OCI-LY7 (cell line): ENCODE measurements around the gene PCDHA7. TPM values are rescaled to one million over a fixed set of nuclear protein-coding genes. Genes with fewer than 3 reads are reported as not detected.

Experiments used
- BruUV-seq: library from RNA; stranded (reverse); fragments of 400-500 nt; replicated peaks from 2 replicates; lab custom pipeline; 2021; lab: Mats Ljungman, UMichigan
- CTCF ChIA-PET: fragments of 300-600 bp; sonication (Branson Sonifier 250); formaldehyde crosslinking; loops from one replicate; lab custom pipeline; 2022; ENCODE audit warnings: antibody characterized with exemption; ENCODE audit not compliant: unreplicated experiment; lab: Charles Lee
- POLR2A ChIA-PET: fragments of 300-600 bp; sonication (Branson Sonifier 250); formaldehyde crosslinking; loops from one replicate; lab custom pipeline; 2022; ENCODE audit warnings: antibody characterized with exemption; lab: Charles Lee
- DNase-seq: peaks from one replicate; pipeline ENCODE4 v3.0.0-alpha.2; 2015; ENCODE audit warnings: low spot score
- H2AFZ ChIP-seq: fragments of 200-600 bp; sonication (generic), shearing (Covaris generic); 2 replicates; pipeline ENCODE4 v1.6.1; 2014; ENCODE audit warnings: mild to moderate bottlenecking, antibody characterized with exemption, low read length, moderate library complexity
- H3K27ac ChIP-seq: fragments of 200-600 bp; sonication (generic); 2 replicates; pipeline ENCODE4 v1.5.1; 2014; ENCODE audit warnings: mixed run types, low read depth, mild to moderate bottlenecking, moderate library complexity, low read length, inconsistent platforms; ENCODE audit not compliant: poor library complexity, severe bottlenecking
- H3K36me3 ChIP-seq: fragments of 200-600 bp; sonication (generic); 2 replicates; pipeline ENCODE4 v1.6.1; 2014; ENCODE audit warnings: mild to moderate bottlenecking, antibody characterized with exemption, low read length, moderate library complexity, mixed read lengths; ENCODE audit not compliant: insufficient read depth
- H3K4me1 ChIP-seq: fragments of 200-600 bp; sonication (generic); 2 replicates; pipeline ENCODE4 v1.5.1; 2014; ENCODE audit warnings: mild to moderate bottlenecking, low read length; ENCODE audit not compliant: insufficient read depth, poor library complexity, severe bottlenecking
- H3K4me2 ChIP-seq: fragments of 200-600 bp; sonication (generic); 2 replicates; pipeline ENCODE4 v1.6.1; 2014; ENCODE audit warnings: mild to moderate bottlenecking, low read length
- H3K4me3 ChIP-seq: fragments of 200-600 bp; sonication (generic); 2 replicates; pipeline ENCODE4 v1.5.1; 2014; ENCODE audit warnings: mild to moderate bottlenecking, low read depth, low read length; ENCODE audit not compliant: poor library complexity, severe bottlenecking
- H3K79me2 ChIP-seq: fragments of 200-600 bp; sonication (generic); 2 replicates; pipeline ENCODE4 v1.6.1; 2016; ENCODE audit warnings: low read depth, mild to moderate bottlenecking, low read length, moderate library complexity, mixed read lengths; ENCODE audit not compliant: insufficient read depth
- H3K9me2 ChIP-seq: fragments of 200-600 bp; sonication (generic); 2 replicates; pipeline ENCODE4 v1.6.1; 2016; ENCODE audit warnings: mild to moderate bottlenecking, low read length, mixed read lengths; ENCODE audit not compliant: insufficient read depth
- H3K9me3 ChIP-seq: fragments of 200-600 bp; sonication (generic); 2 replicates; pipeline ENCODE4 v1.6.1; 2014; ENCODE audit warnings: mild to moderate bottlenecking, mixed run types, low read length, mixed read lengths
- H4K20me1 ChIP-seq: fragments of 200-600 bp; sonication (generic); 2 replicates; pipeline ENCODE4 v1.6.1; 2014; ENCODE audit warnings: mild to moderate bottlenecking, antibody characterized with exemption, low read length, moderate library complexity, mixed read lengths; ENCODE audit not compliant: insufficient read depth
- EZH2phosphoT487 ChIP-seq: fragments of 200-600 bp; sonication (generic); IDR thresholded peaks from 2 replicates; pipeline ENCODE4 v1.6.1; 2018; ENCODE audit warnings: low read depth, borderline replicate concordance, mild to moderate bottlenecking, mixed run types, antibody characterized with exemption, low read length, moderate library complexity, mixed read lengths
- intact Hi-C: fragments of 100-400 bp; cut with micrococcal nuclease; formaldehyde crosslinking; loops from one replicate; pipeline ENCODE4 v1.10.0; 2022; ENCODE audit not compliant: unreplicated experiment
- total RNA-seq, 2 experiments: library from RNA; depleted of rRNA in 1 of 2; stranded (reverse); fragments of >200 nt in 1 of 2; shearing (Covaris generic) in 1 of 2; gene quantifications; 2 replicates each; pipeline ENCODE4 v1.2.3, GENCODE V29; 2014 to 2022
- TF ChIP-seq, protein P1 (sequence below): fragments of 200-600 bp; sonication (generic); conservative IDR thresholded peaks from 2 replicates; pipeline ENCODE4 v1.5.1; 2014; ENCODE audit warnings: mild to moderate bottlenecking, antibody characterized with exemption, low read length, moderate library complexity, mixed read lengths

PCDHA7 gene
- total RNA-seq, 2 experiments from 2014 or later, result not detected

DNA sequence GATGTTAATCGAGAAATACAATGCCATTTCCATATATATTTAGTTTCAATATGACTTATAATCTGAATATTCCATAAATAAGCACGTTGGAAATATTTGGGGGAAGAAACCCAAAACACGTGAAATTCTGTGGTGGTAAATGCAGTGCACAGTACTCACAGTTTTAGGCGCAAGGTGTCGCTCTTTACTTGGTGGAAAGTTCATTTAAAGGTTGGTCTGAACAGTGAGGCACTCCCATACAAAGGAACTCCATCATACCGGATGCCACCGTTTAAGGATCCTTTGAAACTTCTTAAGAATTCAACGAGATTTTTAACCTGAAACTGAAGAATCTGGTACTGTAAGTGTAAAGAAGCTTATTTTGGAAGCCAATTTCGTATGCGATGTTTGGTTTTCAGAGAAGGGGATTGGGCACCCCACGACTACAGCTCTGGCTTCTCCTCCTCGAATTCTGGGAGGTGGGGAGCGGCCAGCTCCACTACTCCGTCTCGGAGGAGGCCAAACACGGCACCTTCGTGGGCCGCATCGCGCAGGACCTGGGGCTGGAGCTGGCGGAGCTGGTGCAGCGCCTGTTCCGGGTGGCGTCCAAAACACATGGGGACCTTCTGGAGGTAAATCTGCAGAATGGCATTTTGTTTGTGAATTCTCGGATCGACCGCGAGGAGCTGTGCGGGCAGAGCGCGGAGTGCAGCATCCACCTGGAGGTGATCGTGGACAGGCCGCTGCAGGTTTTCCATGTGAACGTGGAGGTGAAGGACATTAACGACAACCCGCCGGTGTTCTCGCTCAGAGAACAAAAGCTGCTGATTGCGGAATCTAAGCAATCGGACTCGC is 34.9 kb downstream of the PCDHA7 start, which contains the start of gene PCDHA11:
PCDHA11 (plus strand) TSS at position 237 of the 834 bp plus-strand sequence; CDS start at position 384, 147 bp downstream.
- no peak for DNase-seq
- no peaks in the 10 kb centered on the region for H3K9me2 ChIP-seq
- H3K36me3 ChIP-seq, result no peaks in the 10 kb centered on the region
- H3K9me3 ChIP-seq, result no peaks in the 10 kb centered on the region
- H4K20me1 ChIP-seq, result no peaks in the 10 kb centered on the region
- intact Hi-C loops, result no loop called here
- no peak within 1 kb of the TSS for H2AFZ ChIP-seq
- POLR2A ChIA-PET, result no interaction called here
- H3K79me2 ChIP-seq, result no peaks in the 10 kb centered on the region
- no TSS peak for BruUV-seq
- TF ChIP-seq, protein P1, sequence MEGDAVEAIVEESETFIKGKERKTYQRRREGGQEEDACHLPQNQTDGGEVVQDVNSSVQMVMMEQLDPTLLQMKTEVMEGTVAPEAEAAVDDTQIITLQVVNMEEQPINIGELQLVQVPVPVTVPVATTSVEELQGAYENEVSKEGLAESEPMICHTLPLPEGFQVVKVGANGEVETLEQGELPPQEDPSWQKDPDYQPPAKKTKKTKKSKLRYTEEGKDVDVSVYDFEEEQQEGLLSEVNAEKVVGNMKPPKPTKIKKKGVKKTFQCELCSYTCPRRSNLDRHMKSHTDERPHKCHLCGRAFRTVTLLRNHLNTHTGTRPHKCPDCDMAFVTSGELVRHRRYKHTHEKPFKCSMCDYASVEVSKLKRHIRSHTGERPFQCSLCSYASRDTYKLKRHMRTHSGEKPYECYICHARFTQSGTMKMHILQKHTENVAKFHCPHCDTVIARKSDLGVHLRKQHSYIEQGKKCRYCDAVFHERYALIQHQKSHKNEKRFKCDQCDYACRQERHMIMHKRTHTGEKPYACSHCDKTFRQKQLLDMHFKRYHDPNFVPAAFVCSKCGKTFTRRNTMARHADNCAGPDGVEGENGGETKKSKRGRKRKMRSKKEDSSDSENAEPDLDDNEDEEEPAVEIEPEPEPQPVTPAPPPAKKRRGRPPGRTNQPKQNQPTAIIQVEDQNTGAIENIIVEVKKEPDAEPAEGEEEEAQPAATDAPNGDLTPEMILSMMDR, result no peak
- TF ChIP-seq EZH2phosphoT487, result no peak
- H3K27ac ChIP-seq, result no peak within 1 kb of the TSS
- no peak within 1 kb of the TSS for H3K4me3 ChIP-seq
- H3K4me2 ChIP-seq, result no peak within 1 kb of the TSS
- no peaks in the 10 kb centered on the region for H3K4me1 ChIP-seq
- CTCF ChIA-PET, result no interaction called here

DNA sequence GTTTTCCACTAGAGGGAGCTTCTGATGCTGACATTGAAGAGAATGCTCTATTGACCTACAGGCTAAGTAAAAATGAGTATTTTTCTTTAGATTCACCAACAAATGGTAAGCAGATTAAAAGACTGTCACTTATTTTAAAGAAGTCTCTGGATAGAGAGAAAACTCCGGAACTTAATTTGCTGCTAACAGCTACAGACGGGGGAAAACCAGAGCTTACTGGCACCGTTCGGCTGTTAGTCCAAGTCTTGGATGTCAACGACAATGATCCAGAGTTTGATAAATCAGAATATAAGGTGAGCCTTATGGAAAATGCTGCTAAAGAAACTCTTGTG is 35.5 kb downstream of the PCDHA7 start:
- POLR2A ChIA-PET, result no interaction called here
- no peaks in the 10 kb centered on the region for H4K20me1 ChIP-seq
- intact Hi-C loops, result no loop called here
- H3K79me2 ChIP-seq, result no peaks in the 10 kb centered on the region
- no peak overlapping the region for H3K27ac ChIP-seq
- H3K4me2 ChIP-seq, result no peak overlapping the region
- H3K36me3 ChIP-seq, result no peaks in the 10 kb centered on the region
- H2AFZ ChIP-seq, result no peak overlapping the region
- BruUV-seq, result no TSS peak
- TF ChIP-seq, protein P1, result peak; percentile 59; the same call in 1 of the 2 replicates
- no peak for TF ChIP-seq EZH2phosphoT487
- no peaks in the 10 kb centered on the region for H3K4me1 ChIP-seq
- no peaks in the 10 kb centered on the region for H3K9me3 ChIP-seq
- CTCF ChIA-PET, result no interaction called here
- no peaks in the 10 kb centered on the region for H3K9me2 ChIP-seq
- peak; percentile 4 for DNase-seq
- no peak overlapping the region for H3K4me3 ChIP-seq
